Stimulated activated effector memory CD8-positive, alpha-beta T cell treated with anti-CD3 and anti-CD28 coated beads, Interleukin-12 subunit alpha, Interleukin-12 subunit beta, amount 100 ng/mL, for 72 hours (primary cell): ENCODE data around the gene BRSK2.

Experiments used
- ATAC-seq: fragments of 150-1000 bp; cut with Tn5 transposase; 2 replicates; pipeline ENCODE4 v1.10.0; 2021
- DNase-seq, 2 donors: peaks; one replicate each; pipeline ENCODE4 v3.0.0; 2021 to 2022; ENCODE audit warnings: low spot score in 2 of 2
- H3K27ac Mint-ChIP-seq: one replicate; pipeline ENCODE4 v1.8.0; 2022; ENCODE audit warnings: mild to moderate bottlenecking, mixed read lengths
- H3K36me3 Mint-ChIP-seq: one replicate; pipeline ENCODE4 v1.8.0; 2022; ENCODE audit warnings: mild to moderate bottlenecking, mixed read lengths
- H3K4me1 Mint-ChIP-seq: one replicate; pipeline ENCODE4 v1.8.0; 2022; ENCODE audit warnings: mixed read lengths
- H3K4me3 Mint-ChIP-seq: one replicate; pipeline ENCODE4 v1.8.0; 2022; ENCODE audit warnings: mild to moderate bottlenecking, mixed read lengths
- H3K9me3 Mint-ChIP-seq: one replicate; pipeline ENCODE4 v1.8.0; 2022; ENCODE audit warnings: mixed read lengths

BRSK2 gene

DNA sequence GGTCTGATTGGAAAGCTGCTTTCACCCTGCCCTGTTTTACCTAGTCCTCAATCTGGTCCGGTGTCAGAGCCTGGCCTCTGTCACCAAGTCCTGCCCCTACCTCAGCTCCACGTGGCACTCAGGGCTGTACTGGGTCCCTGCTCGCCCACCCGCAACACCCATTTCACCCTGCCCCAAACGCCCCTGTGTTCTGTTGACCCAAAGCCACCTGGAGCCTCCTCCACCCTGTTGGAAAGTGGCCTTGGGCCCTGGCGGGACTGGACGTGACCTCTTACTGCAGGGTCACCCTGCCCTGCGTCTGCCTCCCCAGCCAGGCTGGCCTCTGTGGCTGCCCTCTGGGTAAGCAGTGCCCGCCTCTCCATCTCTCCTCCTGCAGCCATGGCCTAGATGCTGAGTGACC lies 21.5 kb upstream of the BRSK2 start:
- DNase-seq (no peak), ATAC-seq (no peak)
- H3K4me1 Mint-ChIP-seq: no peaks in the 10 kb centered on the region
- H3K27ac Mint-ChIP-seq: no peak overlapping the region
- no peaks in the 10 kb centered on the region for H3K36me3 Mint-ChIP-seq
- no peak overlapping the region for H3K4me3 Mint-ChIP-seq
- H3K9me3 Mint-ChIP-seq: no peaks in the 10 kb centered on the region

DNA sequence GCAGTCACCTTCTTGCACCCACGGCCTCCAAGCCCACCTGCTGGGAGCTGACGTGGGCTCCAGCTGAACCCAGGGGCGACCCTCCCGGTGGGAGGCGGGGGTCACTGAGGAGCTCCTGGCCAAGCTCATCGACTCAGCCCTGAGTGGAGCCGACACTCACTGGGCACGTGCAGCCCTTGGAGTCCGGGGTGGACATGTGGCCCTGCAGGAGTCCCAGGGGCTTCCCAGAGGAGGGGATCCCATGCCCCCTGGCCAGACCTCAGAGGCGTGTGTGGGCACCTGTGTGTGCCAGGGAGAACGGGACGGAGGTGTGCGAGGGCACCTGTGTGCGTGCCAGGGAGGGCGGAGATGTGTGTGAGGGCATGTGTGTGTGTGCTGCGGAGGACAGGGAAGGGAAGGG lies 20.8 kb upstream of the BRSK2 start:
- no peaks in the 10 kb centered on the region for H3K9me3 Mint-ChIP-seq
- no peaks in the 10 kb centered on the region for H3K36me3 Mint-ChIP-seq
- DNase-seq: no peak
- H3K27ac Mint-ChIP-seq: peak overlapping the region; percentile 50
- H3K4me1 Mint-ChIP-seq: no peaks in the 10 kb centered on the region
- H3K4me3 Mint-ChIP-seq: no peak overlapping the region
- no peak for ATAC-seq

DNA sequence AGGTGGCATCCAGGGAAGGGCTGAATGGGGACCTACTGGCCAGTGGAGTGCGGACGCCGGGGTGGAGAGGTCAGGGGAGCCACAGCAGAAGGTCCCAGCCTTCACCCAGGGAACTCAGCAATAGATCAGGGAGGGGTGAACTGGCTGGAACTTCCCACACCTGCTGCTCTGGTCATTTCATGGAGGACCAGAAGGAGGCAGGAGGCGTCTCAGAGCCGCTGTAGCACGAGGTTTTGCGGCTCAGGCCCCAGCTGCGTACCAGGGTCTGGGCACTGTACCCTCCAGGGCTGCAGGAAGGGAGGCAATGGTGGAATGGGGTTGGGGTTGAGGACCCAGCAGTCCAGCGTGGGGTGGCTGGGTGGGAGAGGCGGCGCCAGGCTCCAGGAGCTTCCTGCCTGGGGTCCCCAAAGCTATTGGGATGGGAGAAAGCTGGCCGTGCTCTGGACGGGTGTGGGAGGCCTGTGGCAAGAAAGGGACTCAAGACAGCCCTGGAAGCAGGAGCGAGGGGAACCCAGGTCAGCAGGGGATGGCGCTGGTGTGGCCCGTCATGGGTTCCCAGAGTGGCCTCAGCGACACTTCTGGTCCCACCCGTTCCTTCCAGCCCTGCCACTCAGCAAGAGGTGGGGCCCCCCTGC lies 20.2 kb upstream of the BRSK2 start:
- no peaks in the 10 kb centered on the region for H3K9me3 Mint-ChIP-seq
- no peak for DNase-seq
- H3K4me3 Mint-ChIP-seq: no peak overlapping the region
- no peak for ATAC-seq
- no peaks in the 10 kb centered on the region for H3K36me3 Mint-ChIP-seq
- H3K4me1 Mint-ChIP-seq: no peaks in the 10 kb centered on the region
- peak overlapping the region; percentile 50 for H3K27ac Mint-ChIP-seq

DNA sequence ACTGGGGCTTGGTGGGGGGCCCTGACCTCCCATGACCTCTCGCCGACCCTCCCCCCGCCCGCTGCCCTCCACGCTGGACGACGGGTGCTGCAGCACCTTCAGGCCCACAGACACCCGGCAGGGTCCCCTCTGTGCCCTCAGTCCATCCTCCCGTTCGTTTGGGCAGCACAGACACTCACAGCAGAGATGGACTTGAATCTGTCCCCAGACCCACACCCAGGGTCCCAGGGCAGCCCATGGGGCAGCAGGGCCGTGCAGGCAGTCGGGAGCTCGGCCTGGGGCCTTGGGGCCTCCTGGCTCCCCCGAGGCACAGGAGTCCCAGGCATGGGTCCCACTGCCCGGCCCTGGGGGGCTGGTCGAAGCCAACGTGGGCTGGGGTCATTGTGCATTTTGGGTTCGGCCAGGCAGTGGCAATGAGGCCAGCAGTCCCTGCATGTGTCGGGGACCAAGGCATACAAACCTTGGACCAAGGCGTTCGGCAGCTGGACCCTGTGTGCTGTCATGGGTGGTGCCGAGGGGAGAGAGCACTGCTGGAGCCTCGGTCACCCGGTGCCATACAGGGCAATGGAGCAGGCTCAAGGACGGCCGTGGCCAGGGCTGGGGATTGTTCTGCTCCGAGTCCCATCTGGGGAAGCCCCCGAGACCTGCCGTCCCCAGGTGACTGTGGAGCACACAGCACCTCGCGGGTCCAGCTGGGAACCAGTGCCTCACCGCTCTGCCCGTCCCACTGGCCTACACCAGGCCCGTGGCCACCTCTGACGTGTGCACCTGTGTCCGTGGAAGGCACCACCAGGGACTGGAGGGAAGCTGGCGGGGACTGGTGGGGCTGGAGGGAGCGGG lies 19.3 kb upstream of the BRSK2 start:
- H3K36me3 Mint-ChIP-seq: no peaks in the 10 kb centered on the region

DNA sequence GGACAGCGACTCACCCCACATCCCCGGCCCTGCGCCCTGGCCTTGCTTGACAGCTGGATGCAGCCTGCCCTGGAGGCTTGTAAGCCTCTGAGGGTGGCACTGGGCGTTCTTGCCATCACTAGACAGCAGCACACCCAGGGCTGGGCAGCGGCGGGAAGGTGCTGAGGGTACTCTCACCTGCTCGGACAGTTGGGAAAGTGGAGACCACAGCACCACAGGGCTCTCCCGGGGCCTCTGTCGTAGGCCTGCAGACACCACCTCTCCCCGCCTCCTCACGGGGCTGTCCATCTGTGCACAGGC lies 18.8 kb upstream of the BRSK2 start:
- Mint-ChIP-seq H3K9me3 (no peaks in the 10 kb centered on the region), H3K4me1 (no peaks in the 10 kb centered on the region), H3K36me3 (no peaks in the 10 kb centered on the region), H3K27ac (no peak overlapping the region), H3K4me3 (no peak overlapping the region)
- no peak for ATAC-seq
- no peak for DNase-seq

More for the DNA sequence above, 19.3 kb upstream of the BRSK2 start:
- H3K4me1 Mint-ChIP-seq: no peaks in the 10 kb centered on the region
- H3K4me3 Mint-ChIP-seq: no peak overlapping the region
- ATAC-seq (no peak), DNase-seq (no peak)
- H3K27ac Mint-ChIP-seq: no peak overlapping the region
- no peaks in the 10 kb centered on the region for H3K9me3 Mint-ChIP-seq

DNA sequence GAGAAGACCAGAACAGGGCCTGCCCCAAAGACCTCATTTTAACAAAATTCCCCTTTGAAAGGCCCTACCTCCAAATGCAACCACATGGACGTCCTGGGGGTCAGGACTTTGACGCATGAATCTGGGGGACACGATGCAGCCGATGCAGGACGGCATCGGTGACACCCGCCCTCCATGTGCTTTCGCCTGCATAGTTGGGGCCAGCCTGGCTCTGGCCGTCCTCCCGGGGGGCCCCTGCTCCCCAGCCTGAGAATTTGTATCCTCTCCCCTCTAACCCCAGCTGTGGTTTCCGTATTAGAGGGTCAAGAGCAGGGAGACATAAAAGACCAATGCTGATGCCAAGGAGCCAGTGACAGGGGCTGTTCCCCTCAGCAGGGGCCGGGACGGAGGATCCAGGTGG lies 18.4 kb upstream of the BRSK2 start:
- no peak for DNase-seq
- no peak overlapping the region for H3K27ac Mint-ChIP-seq
- H3K9me3 Mint-ChIP-seq: no peaks in the 10 kb centered on the region
- ATAC-seq: no peak
- H3K36me3 Mint-ChIP-seq: no peaks in the 10 kb centered on the region
- no peak overlapping the region for H3K4me3 Mint-ChIP-seq
- H3K4me1 Mint-ChIP-seq: no peaks in the 10 kb centered on the region

DNA sequence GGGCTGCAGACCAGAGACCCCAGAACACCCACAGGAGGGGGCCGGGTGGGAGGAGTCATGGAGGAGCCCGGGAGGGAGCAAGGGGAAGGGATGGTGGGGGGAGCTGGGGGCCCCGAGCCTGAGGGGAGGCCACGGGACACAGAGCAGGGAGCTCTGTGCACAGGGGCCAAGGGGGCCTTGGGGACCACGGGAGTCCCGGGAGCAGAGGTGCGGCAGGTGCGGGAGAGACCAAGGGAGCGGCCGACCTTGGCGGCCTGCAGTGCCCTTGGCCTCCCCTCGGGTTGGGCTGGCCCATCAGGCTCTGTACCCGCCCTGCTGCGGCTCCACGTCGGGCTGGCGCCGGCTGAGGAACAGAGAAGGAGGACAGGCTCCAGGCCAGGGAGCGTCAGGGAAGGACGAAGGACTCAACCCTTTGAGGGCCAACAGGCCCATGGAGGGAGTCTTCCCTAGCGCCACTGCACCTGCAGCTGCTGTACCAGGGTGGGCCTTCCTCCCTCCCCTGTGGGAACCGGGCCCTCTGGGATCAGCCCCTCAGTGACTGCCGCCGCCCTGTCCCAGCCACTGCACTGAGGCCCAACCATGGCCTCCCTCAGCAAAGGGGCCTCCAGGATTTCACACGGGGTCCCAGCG lies 17.8 kb upstream of the BRSK2 start:
- Mint-ChIP-seq H3K36me3 (no peaks in the 10 kb centered on the region), H3K4me1 (no peaks in the 10 kb centered on the region), H3K4me3 (no peak overlapping the region), H3K27ac (no peak overlapping the region), H3K9me3 (no peaks in the 10 kb centered on the region)
- ATAC-seq: no peak
- DNase-seq: no peak

DNA sequence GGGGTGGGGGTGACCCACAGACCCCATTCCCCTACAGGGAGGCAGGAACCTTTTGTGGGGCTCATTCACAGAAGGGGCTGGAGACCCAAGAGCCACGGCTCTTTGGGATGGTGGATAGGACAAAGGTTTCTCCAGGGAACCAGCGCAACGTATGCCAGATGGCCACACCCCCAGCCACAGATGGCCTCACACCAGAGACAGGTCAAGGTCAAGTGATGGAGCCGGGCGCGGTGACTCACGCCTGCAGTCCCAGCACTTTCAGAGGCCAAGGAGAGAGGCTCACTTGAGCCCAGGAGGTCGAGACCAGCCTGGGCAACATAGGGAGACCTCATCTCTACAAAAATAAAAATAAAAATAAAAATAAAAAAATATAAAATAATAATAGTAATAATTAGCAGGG lies 17.1 kb upstream of the BRSK2 start:
- no peak for ATAC-seq
- Mint-ChIP-seq H3K36me3 (no peaks in the 10 kb centered on the region), H3K4me3 (no peak overlapping the region), H3K9me3 (no peaks in the 10 kb centered on the region), H3K27ac (no peak overlapping the region), H3K4me1 (no peaks in the 10 kb centered on the region)
- no peak for DNase-seq

DNA sequence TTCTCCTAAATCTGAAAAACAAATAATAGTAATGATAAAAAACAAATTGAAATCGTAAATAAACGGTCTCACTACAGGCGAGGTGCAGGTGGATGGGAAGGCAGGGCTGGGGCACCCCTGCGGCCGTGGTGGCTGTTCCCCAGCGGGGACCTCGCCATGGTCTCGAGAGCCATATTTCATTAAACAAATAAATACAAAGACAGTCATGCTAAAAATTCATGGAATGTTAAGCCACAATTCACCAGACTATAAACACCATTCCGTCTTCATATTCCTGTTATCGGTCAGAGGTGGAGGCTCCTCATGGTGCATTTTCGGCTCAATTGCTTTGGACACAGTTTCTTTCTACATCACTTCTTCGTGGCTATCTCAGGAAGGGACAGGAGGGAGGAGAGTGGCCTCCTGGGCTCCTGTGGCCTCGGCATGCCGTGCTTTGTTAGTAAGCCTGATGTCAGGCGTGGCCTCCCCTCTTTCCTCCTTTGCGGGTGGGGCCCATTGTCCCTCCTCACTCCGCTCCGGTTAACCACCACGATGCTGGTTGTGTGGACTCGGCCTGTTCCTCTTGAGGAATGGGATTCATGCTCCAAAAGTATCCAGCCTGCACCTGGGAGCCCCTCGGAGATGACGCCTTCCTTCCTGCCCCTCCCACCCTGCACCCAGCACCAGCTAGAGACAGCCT lies 16.1 kb upstream of the BRSK2 start:
- H3K36me3 Mint-ChIP-seq: no peaks in the 10 kb centered on the region
- H3K4me3 Mint-ChIP-seq: no peak overlapping the region
- H3K4me1 Mint-ChIP-seq: no peaks in the 10 kb centered on the region
- no peak overlapping the region for H3K27ac Mint-ChIP-seq
- no peak for ATAC-seq
- DNase-seq: no peak
- H3K9me3 Mint-ChIP-seq: no peaks in the 10 kb centered on the region

DNA sequence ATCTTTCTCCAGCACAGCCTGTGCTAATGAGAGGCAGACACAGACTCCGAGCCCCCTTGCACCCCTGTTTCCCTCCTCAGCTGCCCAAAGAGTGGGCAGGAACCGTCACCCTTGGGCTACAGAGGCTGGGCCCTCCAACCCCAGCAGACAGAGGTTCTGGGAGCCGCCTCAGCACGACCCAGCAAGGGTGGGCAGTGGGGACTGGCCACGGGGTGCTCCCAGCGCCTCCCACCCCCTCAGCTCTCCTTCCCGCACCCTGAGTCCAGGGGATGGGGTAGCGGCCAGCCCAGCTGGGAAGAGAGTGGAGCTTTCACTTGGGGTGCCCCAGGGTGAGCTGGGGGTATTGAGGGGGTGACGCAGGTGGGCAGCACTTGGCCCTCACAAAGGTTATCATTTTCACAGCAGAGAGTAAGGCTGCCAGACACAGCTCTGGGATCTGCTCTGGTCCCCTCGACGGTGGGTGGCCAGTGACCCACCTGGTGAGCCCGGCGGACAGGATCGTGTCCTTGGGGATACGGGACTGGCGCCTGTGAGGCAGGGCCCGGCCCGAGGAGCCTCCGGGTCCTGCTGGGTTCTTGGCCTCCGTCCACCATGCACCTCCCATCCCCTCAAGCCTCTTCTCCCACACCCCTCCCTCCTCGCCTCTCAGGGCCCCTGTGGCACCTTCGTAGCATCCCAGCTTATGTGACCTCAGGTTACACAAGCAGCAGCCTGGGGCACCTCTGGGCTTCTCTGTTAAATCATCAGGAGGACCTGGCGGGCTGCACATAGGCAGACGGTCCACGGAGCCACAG lies 14.4 kb upstream of the BRSK2 start:
- Mint-ChIP-seq H3K4me3 (no peak overlapping the region), H3K27ac (no peak overlapping the region), H3K36me3 (no peaks in the 10 kb centered on the region), H3K9me3 (no peaks in the 10 kb centered on the region), H3K4me1 (no peaks in the 10 kb centered on the region)
- DNase-seq: no peak
- ATAC-seq: no peak

DNA sequence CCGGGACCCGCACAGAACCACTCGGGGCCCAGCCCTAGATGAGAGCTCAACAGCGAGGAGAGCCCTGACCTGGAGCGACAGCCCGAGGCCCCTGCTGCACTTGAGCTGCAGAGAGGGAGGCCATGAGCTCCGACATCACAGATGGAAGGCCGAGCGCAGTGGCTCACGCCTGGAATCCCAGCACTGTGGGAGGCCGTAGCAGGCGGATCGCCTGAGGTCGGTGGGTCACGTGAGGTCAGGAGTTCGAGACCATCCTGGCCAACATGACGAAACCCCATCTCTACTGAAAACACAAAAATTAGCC lies 13.8 kb upstream of the BRSK2 start:
- no peak for DNase-seq
- Mint-ChIP-seq H3K9me3 (no peaks in the 10 kb centered on the region), H3K36me3 (no peaks in the 10 kb centered on the region), H3K4me1 (no peaks in the 10 kb centered on the region), H3K27ac (no peak overlapping the region), H3K4me3 (no peak overlapping the region)
- ATAC-seq: no peak

DNA sequence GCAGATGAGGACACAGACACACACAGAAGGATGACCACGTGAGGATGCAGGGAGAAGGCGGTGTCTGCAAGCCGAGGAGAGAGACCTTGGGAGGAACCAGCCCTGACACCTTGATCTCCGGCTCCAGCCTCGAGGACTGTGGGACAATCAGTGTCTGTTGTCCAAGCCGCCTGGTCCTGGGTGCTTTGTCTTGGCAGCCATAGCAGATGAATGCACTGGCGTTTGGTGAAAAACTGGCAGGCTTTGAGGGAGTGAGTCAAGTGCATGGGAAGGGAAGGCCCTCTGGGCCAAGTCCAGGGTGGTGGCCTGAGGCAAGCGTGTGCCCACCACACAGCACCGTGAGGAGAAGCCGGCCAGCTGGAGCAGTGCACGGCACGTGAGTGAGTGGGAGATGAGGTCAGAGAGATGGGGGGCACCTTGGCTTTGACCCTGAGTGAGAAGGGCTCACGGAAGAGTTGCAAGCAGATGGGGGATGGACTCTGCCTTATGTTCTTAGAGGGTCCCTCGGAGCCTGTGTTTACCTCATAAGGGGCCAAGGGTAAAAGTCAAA lies 12.4 kb upstream of the BRSK2 start:
- Mint-ChIP-seq H3K4me1 (peaks cover 10% of the 10 kb centered on the region), H3K4me3 (no peak overlapping the region), H3K27ac (no peak overlapping the region), H3K36me3 (no peaks in the 10 kb centered on the region), H3K9me3 (no peaks in the 10 kb centered on the region)
- no peak for DNase-seq
- no peak for ATAC-seq

DNA sequence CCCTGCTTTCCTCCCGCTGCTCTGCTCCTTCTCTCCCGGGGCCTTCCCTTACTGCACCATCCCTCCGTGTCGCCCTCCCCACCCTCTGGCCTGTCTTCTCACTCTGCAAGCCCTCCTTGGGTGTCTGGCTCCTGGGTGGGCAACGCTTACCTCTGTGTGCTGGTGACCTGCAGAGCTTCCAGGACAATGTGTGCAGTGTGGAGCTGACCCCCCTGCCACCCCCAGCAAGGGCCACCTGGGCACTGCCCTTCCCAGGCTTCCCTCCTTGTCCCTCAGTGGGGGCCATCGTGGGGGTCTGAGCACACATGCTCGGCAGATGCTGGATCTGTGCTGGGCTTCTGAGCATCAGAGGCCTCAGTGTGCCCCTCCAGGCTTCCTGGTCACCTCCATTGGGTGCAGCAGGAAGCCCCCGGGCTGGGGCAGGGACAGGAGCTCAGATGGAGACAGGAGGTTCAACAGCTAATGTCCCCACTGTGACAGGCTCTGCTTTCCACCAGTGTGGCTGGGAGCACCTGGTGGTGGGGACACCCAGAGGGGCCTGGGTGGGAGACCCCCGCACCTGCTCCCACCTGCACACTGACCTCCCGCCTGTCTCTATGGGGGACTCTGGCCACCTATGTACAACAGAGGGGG lies 7.8 kb upstream of the BRSK2 start:
- Mint-ChIP-seq H3K9me3 (no peaks in the 10 kb centered on the region), H3K27ac (peak overlapping the region; percentile 89)

DNA sequence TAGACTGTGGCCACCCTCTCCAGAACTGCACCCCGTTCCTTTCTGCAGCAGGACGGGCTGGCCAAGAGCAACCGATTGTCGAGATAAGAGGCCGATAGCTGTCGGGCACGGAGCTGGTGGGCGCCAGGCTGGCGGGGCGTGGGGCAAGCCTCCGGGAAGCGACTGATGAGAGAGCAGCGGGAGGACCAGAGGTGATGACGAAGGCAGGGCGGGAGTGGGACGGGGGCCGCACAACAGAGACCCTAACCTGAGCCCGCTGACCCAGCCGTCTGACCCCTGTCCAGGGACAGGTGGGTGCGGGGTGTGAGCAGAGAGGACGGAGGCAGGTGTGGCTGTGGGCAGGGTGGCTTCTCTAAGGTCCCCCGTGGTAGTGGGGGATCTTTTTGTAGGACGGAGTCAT lies 7.3 kb upstream of the BRSK2 start:
- Mint-ChIP-seq H3K27ac (peak overlapping the region; percentile 89), H3K4me1 (peaks cover 35% of the 10 kb centered on the region), H3K36me3 (peaks cover 12% of the 10 kb centered on the region), H3K4me3 (peak overlapping the region; percentile 75), H3K9me3 (no peaks in the 10 kb centered on the region)
- ATAC-seq (no peak), DNase-seq (no peak)

More for the DNA sequence above, 7.8 kb upstream of the BRSK2 start:
- ATAC-seq (no peak), DNase-seq (no peak)
- Mint-ChIP-seq H3K4me3 (peak overlapping the region; percentile 75), H3K36me3 (peaks cover 12% of the 10 kb centered on the region), H3K4me1 (peaks cover 32% of the 10 kb centered on the region)
